Measurements from ENCODE around the gene LTBP2. TPM values are rescaled to one million over a fixed set of nuclear protein-coding genes. Genes with fewer than 3 reads are reported as not detected.
A peak's percentile ranks its signal among the peaks of the same experiment; 100 is the strongest.

The LTBP2 gene
- total RNA-seq, 1 experiment from 2014 or later: 1.7 TPM

- DNase-seq (ENCODE audit: low read depth, low spot score): no peak
- in situ Hi-C loops (cut with HindIII; ENCODE audit: low pct_unique_long_range_greater_than_20kb, low sequenced_read_pairs): no loop called here
These were observed 28.2 kb downstream of the LTBP2 start for GRCh38 chr14:74583689-74584434.

GRCh38 chr14:74582910-74583581 is 29.0 kb downstream of the LTBP2 start:
- DNase-seq (ENCODE audit: low read depth, low spot score): no peak
- in situ Hi-C loops (cut with HindIII; ENCODE audit: low pct_unique_long_range_greater_than_20kb, low sequenced_read_pairs): no loop called here

DNA sequence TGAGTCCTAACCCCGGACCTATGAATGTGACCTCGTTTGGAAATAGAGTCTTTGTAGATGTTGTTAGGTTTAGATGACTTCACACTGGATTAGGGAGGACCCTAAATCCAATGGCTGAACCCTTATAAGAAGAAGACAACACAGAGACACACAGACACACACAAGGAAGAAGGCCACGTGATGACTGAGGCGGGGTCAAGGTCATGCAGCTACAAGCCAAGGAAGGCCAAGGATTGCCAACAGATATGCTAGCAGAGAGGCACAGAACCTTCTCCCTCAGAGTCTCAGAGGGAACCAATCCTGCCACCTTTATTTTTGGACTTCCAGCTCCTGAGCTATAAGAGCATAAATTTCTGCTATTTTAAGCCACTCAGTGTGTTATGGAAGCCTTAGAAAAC is 31.8 kb downstream of the LTBP2 start:
- no peak for DNase-seq (ENCODE audit: low read depth, low spot score)
- in situ Hi-C loops (cut with HindIII; ENCODE audit: low pct_unique_long_range_greater_than_20kb, low sequenced_read_pairs): no loop called here

DNA sequence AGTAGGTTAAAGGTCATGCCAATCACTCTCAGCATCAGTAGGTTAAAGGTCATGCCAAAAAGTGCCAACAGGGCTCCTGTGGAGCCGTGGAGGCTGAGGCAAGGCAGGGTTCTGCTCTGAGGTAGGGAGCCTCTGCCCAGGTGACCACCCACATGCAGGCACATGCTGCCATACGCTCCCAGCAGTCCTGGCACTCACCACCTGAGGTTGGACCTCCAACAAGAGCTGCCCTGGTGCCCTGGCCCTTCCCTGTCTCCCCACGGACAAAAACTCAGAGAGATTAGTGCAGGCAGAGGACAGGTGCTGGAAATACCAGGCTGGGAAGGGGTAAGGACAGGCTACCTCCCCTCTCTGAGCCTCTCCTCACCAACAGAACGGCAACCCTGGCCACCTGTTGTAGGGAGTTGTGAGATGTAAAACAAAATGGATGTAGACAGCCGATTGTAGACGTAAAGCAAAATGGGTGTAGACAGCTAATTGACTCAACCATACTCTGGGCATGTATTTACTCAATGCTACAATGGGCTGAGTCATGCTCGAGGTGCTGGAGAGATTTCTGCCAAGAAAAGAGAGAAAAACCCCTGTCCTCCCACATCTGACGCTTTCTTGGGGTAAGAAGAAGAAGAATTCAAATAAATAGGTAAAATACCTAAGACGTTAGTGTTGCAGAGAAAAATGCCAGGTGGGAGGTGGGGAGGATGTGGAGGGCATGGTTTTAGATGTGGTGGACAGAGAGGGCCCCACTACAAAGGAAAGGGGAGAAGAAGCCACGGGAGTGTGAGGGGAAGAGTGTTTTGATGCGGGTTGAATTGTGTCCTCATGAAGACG is 32.4 kb downstream of the LTBP2 start:
- DNase-seq (ENCODE audit: low read depth, low spot score): no peak
- in situ Hi-C loops (cut with HindIII; ENCODE audit: low pct_unique_long_range_greater_than_20kb, low sequenced_read_pairs): no loop called here

GRCh38 chr14:74578479-74578878 is 33.6 kb downstream of the LTBP2 start:
- no peak for DNase-seq (ENCODE audit: low read depth, low spot score)
- in situ Hi-C loops (cut with HindIII; ENCODE audit: low pct_unique_long_range_greater_than_20kb, low sequenced_read_pairs): no loop called here

- DNase-seq (ENCODE audit: low read depth, low spot score): no peak
- in situ Hi-C loops (cut with HindIII; ENCODE audit: low pct_unique_long_range_greater_than_20kb, low sequenced_read_pairs): no loop called here
These were observed 34.1 kb downstream of the LTBP2 start for GRCh38 chr14:74577948-74578275.

GRCh38 chr14:74577247-74577947 is 34.6 kb downstream of the LTBP2 start:
- DNase-seq (ENCODE audit: low read depth, low spot score): no peak
- in situ Hi-C loops (cut with HindIII; ENCODE audit: low pct_unique_long_range_greater_than_20kb, low sequenced_read_pairs): no loop called here

- in situ Hi-C loops (cut with HindIII; ENCODE audit: low pct_unique_long_range_greater_than_20kb, low sequenced_read_pairs): no loop called here
- DNase-seq (ENCODE audit: low read depth, low spot score): no peak
These were observed 36.1 kb downstream of the LTBP2 start for GRCh38 chr14:74575936-74576335.

GRCh38 chr14:74575507-74575906 is 36.5 kb downstream of the LTBP2 start:
- DNase-seq (ENCODE audit: low read depth, low spot score): no peak
- in situ Hi-C loops (cut with HindIII; ENCODE audit: low pct_unique_long_range_greater_than_20kb, low sequenced_read_pairs): no loop called here

DNA sequence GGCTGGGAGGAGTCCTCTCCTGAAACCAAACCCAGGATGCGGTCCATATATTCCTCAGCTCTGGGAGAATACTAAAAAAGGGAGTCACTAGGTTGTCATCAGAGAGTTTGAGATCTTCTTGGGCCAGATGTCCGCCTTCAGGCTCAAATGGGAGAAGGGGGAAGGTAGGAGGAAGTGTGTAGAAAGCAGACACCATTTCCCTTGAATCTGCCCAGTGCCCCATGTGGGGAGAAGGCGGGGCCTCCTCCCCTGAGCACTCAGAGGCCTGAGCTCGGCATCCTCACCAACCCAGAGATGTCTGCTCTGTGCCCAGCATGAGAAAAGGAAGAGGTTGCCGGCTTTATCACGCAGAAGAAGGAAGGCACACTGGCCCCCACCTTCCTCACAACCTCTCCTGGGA is 37.3 kb downstream of the LTBP2 start:
- in situ Hi-C loops (cut with HindIII; ENCODE audit: low pct_unique_long_range_greater_than_20kb, low sequenced_read_pairs): no loop called here
- DNase-seq (ENCODE audit: low read depth, low spot score): no peak

- DNase-seq (ENCODE audit: low read depth, low spot score): no peak
- in situ Hi-C loops (cut with HindIII; ENCODE audit: low pct_unique_long_range_greater_than_20kb, low sequenced_read_pairs): no loop called here
These were observed 38.0 kb downstream of the LTBP2 start for GRCh38 chr14:74574090-74574433.

DNA sequence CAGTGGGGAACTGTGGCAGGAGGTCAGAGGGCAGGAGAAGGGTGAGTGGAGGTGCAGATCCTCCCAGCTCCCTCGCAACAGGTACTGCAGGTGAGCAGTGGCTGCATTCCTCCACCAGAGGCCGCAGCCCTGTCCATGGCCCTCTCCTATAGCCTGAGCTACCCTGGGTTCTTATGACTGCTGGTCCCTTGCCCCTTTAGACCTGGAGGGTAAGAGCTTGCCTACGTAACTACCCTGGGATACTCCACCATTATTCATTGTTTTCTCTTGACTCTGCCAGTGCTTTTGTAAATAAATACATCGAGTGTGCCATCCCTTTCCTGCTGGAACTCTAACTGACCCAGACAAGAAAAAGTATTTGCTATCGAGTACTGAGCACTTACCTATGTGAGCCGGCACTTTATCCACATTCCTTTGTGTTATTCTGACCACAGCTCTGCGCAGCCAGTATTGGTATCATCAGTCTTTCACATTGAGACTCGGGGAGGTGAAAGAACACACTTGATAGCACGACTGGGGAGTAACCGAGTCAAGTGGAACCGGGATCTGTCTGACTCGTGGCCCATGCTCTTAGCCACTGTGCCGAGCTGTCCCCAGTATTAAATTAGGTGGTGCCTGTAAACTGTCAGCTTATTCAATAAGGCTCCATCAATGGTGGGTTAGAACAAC is 38.5 kb downstream of the LTBP2 start:
- in situ Hi-C loops (cut with HindIII; ENCODE audit: low pct_unique_long_range_greater_than_20kb, low sequenced_read_pairs): no loop called here
- no peak for DNase-seq (ENCODE audit: low read depth, low spot score)

DNA sequence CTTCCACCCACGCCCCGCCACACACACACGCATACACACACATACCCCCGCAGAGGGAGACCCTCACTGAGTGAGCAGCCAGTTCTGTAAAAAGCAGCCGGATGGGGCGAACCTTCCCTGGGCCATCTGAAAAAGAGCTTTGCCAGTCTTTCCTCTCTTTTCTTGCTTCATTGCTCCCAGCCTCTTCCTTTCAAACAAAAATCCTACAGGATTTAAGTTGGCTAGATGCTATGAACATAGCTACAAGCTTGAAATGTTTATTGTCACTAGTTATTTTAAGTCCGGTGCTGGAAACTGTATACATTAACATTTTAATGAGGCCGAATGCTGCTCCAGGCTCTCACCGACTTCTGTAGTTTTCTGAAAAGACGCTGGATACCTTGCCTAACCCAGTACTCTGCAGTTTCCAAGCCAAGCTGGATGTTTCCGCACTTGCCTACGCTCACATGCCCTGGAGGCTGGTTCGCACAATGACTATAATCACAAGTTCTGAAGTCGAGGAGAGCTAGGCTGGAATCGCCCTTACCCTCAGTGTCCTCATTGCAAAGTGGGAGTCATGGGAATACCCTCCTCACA is 39.2 kb downstream of the LTBP2 start:
- in situ Hi-C loops (cut with HindIII; ENCODE audit: low pct_unique_long_range_greater_than_20kb, low sequenced_read_pairs): no loop called here
- DNase-seq (ENCODE audit: low read depth, low spot score): peak; percentile 61

DNA sequence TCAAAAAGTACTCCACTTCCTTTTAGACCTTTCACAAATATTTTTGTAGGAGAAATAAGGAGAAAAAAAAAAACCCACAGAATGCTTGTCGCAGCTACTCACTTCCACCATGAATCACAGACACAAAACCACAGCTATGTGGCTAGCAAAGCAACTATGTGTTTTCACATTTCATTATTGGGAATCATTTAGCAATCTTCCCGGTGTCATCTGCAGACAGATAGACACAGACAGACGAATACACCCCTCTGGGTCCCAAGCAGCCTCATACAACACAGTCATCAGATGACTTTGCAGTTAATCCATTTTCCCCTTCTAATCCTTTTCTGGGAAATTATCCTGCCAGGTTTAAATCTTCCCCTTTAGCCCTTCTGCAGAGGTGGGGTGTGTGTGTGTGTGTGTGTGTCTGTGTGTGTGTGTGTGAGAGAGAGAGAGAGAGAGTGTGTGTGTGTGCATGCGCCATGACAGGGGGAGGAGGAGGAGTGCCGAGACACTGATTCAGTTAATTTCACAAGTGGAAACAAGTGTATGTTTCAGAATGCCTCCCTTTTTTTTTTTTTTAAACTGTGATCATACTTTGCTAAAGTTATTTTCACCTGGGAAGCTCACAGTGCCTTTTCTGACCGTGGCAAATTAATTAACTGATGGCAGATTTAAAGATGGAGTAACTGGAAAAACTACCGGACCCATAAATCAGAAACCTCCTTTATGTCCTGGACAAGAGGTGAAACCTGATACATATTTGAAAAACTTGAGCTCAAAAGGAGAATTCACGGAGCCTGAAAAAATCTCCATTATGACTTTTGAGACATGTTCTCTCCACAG is 39.9 kb downstream of the LTBP2 start:
- DNase-seq (ENCODE audit: low read depth, low spot score): peak; percentile 44
- in situ Hi-C loops (cut with HindIII; ENCODE audit: low pct_unique_long_range_greater_than_20kb, low sequenced_read_pairs): no loop called here

- DNase-seq (ENCODE audit: low read depth, low spot score): no peak
- in situ Hi-C loops (cut with HindIII; ENCODE audit: low pct_unique_long_range_greater_than_20kb, low sequenced_read_pairs): no loop called here
These were observed 40.6 kb downstream of the LTBP2 start for GRCh38 chr14:74571441-74571841.

- in situ Hi-C loops (cut with HindIII; ENCODE audit: low pct_unique_long_range_greater_than_20kb, low sequenced_read_pairs): no loop called here
- DNase-seq (ENCODE audit: low read depth, low spot score): no peak
These were observed 41.3 kb downstream of the LTBP2 start for GRCh38 chr14:74570696-74571095.
